HL-60 (cell line): Measurements from ENCODE around the gene LRFN2.

Experiments used
- DNase-seq, 2 experiments: peaks; one replicate each; pipeline ENCODE4 v3.0.0-alpha.2; 2010 to 2020; ENCODE audit warnings: low read depth in 1 of 2, low spot score in 1 of 2
- H3K27ac ChIP-seq: fragments of 250-450 bp; sonication (Bioruptor Pico); replicated peaks from 2 replicates; pipeline ENCODE4 v1.5.1; 2020; ENCODE audit warnings: mild to moderate bottlenecking, moderate library complexity
- H3K27me3 ChIP-seq: fragments of 250-450 bp; sonication (Bioruptor Pico); 2 replicates; pipeline ENCODE4 v1.5.1; 2021; ENCODE audit warnings: mild to moderate bottlenecking, moderate library complexity; ENCODE audit not compliant: insufficient read depth, poor library complexity, severe bottlenecking
- H3K4me3 ChIP-seq: replicated peaks from 2 replicates; pipeline ENCODE4 v1.5.1; 2011; ENCODE audit warnings: mild to moderate bottlenecking, control low read depth, low read length; ENCODE audit not compliant: insufficient read depth
- GABPA ChIP-seq: IDR thresholded peaks from 2 replicates; pipeline ENCODE4 v1.6.1; 2012; ENCODE audit warnings: low read depth
- POLR2AphosphoS5 ChIP-seq: IDR thresholded peaks from 2 replicates; pipeline ENCODE4 v1.6.1; 2012; ENCODE audit warnings: low read depth
- SPI1 ChIP-seq: IDR thresholded peaks from 2 replicates; pipeline ENCODE4 v1.6.1; 2012; ENCODE audit warnings: low read depth, mild to moderate bottlenecking, borderline replicate concordance
- TF ChIP-seq, protein P1 (sequence below): IDR thresholded peaks from one replicate; pipeline ENCODE4 v1.5.1; 2011; ENCODE audit warnings: low read length, control low read depth, inconsistent platforms; ENCODE audit not compliant: insufficient read depth
- TF ChIP-seq, protein P2 (sequence below): IDR thresholded peaks from 2 replicates; pipeline ENCODE4 v1.6.1; 2012; ENCODE audit warnings: low read depth; ENCODE audit not compliant: insufficient replicate concordance

LRFN2 gene

DNA sequence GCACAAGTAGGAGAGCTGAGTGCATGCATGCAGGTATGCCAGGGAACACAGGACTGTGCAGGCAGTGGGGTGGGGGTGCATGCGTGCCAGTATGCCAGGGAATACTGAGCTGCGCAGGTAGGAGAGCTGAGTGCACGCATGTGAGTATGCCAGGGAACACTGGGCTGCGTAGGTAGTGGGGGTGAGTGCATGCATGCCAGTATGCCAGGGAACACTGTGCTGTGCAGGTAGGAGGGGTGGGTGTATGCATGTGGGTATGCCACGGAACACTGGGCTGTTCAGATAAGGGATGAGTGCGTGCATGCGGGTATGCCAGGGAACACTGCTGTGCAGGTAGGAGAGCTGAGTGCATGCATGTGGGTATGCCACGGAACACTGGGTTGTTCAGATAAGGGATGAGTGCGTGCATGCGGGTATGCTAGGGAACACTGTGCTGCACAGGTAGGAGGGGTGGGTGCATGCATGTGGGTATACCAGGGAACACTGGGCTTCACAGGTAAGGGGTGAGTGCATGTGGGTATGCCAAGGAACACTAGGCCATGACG lies 77.4 kb downstream of the LRFN2 start:
- TF ChIP-seq, protein P1, sequence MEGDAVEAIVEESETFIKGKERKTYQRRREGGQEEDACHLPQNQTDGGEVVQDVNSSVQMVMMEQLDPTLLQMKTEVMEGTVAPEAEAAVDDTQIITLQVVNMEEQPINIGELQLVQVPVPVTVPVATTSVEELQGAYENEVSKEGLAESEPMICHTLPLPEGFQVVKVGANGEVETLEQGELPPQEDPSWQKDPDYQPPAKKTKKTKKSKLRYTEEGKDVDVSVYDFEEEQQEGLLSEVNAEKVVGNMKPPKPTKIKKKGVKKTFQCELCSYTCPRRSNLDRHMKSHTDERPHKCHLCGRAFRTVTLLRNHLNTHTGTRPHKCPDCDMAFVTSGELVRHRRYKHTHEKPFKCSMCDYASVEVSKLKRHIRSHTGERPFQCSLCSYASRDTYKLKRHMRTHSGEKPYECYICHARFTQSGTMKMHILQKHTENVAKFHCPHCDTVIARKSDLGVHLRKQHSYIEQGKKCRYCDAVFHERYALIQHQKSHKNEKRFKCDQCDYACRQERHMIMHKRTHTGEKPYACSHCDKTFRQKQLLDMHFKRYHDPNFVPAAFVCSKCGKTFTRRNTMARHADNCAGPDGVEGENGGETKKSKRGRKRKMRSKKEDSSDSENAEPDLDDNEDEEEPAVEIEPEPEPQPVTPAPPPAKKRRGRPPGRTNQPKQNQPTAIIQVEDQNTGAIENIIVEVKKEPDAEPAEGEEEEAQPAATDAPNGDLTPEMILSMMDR = no peak
- TF ChIP-seq POLR2AphosphoS5 (no peak), SPI1 (no peak), GABPA (no peak)
- TF ChIP-seq, protein P2, sequence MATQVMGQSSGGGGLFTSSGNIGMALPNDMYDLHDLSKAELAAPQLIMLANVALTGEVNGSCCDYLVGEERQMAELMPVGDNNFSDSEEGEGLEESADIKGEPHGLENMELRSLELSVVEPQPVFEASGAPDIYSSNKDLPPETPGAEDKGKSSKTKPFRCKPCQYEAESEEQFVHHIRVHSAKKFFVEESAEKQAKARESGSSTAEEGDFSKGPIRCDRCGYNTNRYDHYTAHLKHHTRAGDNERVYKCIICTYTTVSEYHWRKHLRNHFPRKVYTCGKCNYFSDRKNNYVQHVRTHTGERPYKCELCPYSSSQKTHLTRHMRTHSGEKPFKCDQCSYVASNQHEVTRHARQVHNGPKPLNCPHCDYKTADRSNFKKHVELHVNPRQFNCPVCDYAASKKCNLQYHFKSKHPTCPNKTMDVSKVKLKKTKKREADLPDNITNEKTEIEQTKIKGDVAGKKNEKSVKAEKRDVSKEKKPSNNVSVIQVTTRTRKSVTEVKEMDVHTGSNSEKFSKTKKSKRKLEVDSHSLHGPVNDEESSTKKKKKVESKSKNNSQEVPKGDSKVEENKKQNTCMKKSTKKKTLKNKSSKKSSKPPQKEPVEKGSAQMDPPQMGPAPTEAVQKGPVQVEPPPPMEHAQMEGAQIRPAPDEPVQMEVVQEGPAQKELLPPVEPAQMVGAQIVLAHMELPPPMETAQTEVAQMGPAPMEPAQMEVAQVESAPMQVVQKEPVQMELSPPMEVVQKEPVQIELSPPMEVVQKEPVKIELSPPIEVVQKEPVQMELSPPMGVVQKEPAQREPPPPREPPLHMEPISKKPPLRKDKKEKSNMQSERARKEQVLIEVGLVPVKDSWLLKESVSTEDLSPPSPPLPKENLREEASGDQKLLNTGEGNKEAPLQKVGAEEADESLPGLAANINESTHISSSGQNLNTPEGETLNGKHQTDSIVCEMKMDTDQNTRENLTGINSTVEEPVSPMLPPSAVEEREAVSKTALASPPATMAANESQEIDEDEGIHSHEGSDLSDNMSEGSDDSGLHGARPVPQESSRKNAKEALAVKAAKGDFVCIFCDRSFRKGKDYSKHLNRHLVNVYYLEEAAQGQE = no peak
- no peak overlapping the region for H3K27ac ChIP-seq
- no peak overlapping the region for H3K4me3 ChIP-seq
- no peak for DNase-seq
- H3K27me3 ChIP-seq = no peaks in the 10 kb centered on the region

DNA sequence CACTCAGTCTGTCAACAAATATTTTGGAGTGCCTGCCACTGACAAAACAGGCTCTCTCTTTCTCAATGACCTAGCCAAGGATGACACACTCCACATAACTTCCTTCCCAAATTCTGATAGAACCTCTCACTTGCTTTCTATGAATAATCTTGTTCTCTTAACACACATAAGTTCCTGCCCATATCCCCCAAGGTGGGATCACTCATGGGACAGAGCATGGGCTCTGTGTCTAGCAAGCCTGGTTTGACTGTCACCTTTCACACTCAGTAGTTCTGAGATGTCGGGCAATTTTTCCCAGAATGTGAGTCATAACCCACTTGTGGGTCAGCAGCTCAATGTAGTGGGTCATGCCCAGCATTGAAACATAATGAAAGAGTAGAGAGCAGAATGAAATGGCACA lies 78.1 kb downstream of the LRFN2 start:
- Histone ChIP-seq H3K27me3 (no peaks in the 10 kb centered on the region), H3K27ac (no peak overlapping the region), H3K4me3 (no peak overlapping the region)
- TF ChIP-seq, protein P2 = no peak
- TF ChIP-seq POLR2AphosphoS5 (no peak), SPI1 (no peak), GABPA (no peak)
- TF ChIP-seq, protein P1 = no peak
- no peak for DNase-seq

DNA sequence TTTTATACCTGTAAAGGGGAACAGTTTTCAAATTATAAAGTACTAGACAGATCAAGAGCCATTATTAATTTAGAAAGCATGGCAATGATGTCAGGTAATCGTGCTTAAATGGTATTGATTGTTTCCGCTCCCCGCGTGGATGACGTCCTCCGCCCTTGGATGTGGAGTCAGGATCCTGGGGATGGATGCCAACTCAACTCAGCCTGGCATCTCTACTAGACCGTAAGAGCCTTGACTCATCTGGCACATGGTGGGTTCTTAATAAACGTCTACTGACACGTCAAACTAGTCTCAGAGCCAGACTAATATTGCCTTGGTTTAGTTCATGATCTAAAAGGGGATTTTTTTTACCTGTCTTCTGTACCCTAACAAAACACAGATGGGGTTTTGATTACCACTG lies 80.2 kb downstream of the LRFN2 start:
- TF ChIP-seq GABPA (no peak), SPI1 (no peak), POLR2AphosphoS5 (no peak)
- TF ChIP-seq, protein P1 = no peak
- TF ChIP-seq, protein P2 = no peak
- DNase-seq = no peak
- Histone ChIP-seq H3K27me3 (no peaks in the 10 kb centered on the region), H3K4me3 (no peak overlapping the region), H3K27ac (no peak overlapping the region)
